Measurements from ENCODE around the gene H3-3A. TPM values are rescaled to one million over a fixed set of nuclear protein-coding genes. Genes with fewer than 3 reads are reported as not detected.
A peak's percentile ranks its signal among the peaks of the same experiment; 100 is the strongest.

The H3-3A gene
- total RNA-seq, 6 donors from 2014 or later, result 148 to 453 (median 419) TPM

GRCh38 chr1:226119169-226119568, 56.7 kb downstream of the H3-3A start:
- no peaks in the 10 kb centered on the region for H3K27me3 ChIP-seq
- 77 to 86% methylated on average over 6 of the region's 6 CpGs for WGBS, 2 donors
- H3K36me3 ChIP-seq, result no peaks in the 10 kb centered on the region
- H3K27ac ChIP-seq, result no peak overlapping the region
- no peak for DNase-seq
- no peaks in the 10 kb centered on the region for H3K9me3 ChIP-seq
- ATAC-seq (ENCODE audit: low FRiP score in 2 of 2), result no peak
- peaks cover 5 to 23% (median 14%) of the 10 kb centered on the region in 4 donors for H3K4me1 ChIP-seq
- TF ChIP-seq EP300 (IDR thresholded peaks at IDR 0.05) (no peak), POLR2A (IDR thresholded peaks at IDR 0.05) (no peak)
- H3K4me3 ChIP-seq, result no peak overlapping the region

GRCh38 chr1:226120398-226120797, 57.9 kb downstream of the H3-3A start:
- Histone ChIP-seq H3K27ac (no peak overlapping the region), H3K27me3 (no peaks in the 10 kb centered on the region), H3K4me1 (peaks cover 5 to 29% (median 14%) of the 10 kb centered on the region in 4 donors), H3K9me3 (no peaks in the 10 kb centered on the region), H3K4me3 (no peak overlapping the region), H3K36me3 (no peaks in the 10 kb centered on the region)
- ATAC-seq (ENCODE audit: low FRiP score in 2 of 2), result no peak
- 83 to 93% methylated on average over 1 to 5 of the region's 5 CpGs for WGBS, 2 donors
- DNase-seq, result no peak
- TF ChIP-seq POLR2A (IDR thresholded peaks at IDR 0.05), result no peak
- no peak for TF ChIP-seq POLR2AphosphoS5 (IDR thresholded peaks at IDR 0.05)
- no peak for TF ChIP-seq EP300 (IDR thresholded peaks at IDR 0.05)
- no peak for TF ChIP-seq CTCF (IDR thresholded peaks at IDR 0.05)

- peak overlapping the region in 3 of 4 donors; percentile 60 to 89 (median 73) for H3K4me3 ChIP-seq
- no peak for DNase-seq
- H3K27ac ChIP-seq, result peak overlapping the region in 3 of 4 donors; percentile 74 to 92 (median 83)
- 18 to 26% methylated on average over 18 to 22 of the region's 37 CpGs for WGBS, 2 donors
- no peak for ATAC-seq (ENCODE audit: low FRiP score in 2 of 2)
- no peaks in the 10 kb centered on the region for H3K9me3 ChIP-seq
- peaks cover 5 to 30% (median 14%) of the 10 kb centered on the region in 4 donors for H3K4me1 ChIP-seq
- no peaks in the 10 kb centered on the region for H3K27me3 ChIP-seq
- no peaks in the 10 kb centered on the region for H3K36me3 ChIP-seq
- TF ChIP-seq EP300 (IDR thresholded peaks at IDR 0.05), result no peak
- TF ChIP-seq POLR2AphosphoS5 (IDR thresholded peaks at IDR 0.05), result no peak
- TF ChIP-seq POLR2A (IDR thresholded peaks at IDR 0.05), result no peak
- TF ChIP-seq CTCF (IDR thresholded peaks at IDR 0.05), result no peak
Measured at GRCh38 chr1:226121049-226121586, 58.6 kb downstream of the H3-3A start.

Other genes starting within 250 kb of the H3-3A start
- gene TMEM63A, start 180.3 kb upstream of the H3-3A start, total RNA-seq, result 100 to 1,000 TPM in 4 of 6 donors, 10 to 100 TPM in 2; 57.9 to 244 (median 105) TPM
- under 1 TPM in 2 of 6 donors, not detected in 4; 0.47 to 0.69 TPM for gene LEFTY1, start 173.6 kb upstream of the H3-3A start, total RNA-seq
- gene PYCR2, start 138.5 kb upstream of the H3-3A start, total RNA-seq, result 100 to 1,000 TPM in 1 of 6 donors, 10 to 100 TPM in 5; 49.4 to 115 (median 69.6) TPM
- 1 to 10 TPM in 1 of 6 donors, under 1 TPM in 3, not detected in 2; 0.44 to 2.9 (median 0.76) TPM for gene LEFTY2, start 121.5 kb upstream of the H3-3A start, total RNA-seq
- 10 to 100 TPM; 12.1 to 27.8 (median 18.3) TPM for gene SDE2, start 63.4 kb upstream of the H3-3A start, total RNA-seq
- gene ACBD3, start 124.0 kb downstream of the H3-3A start, total RNA-seq, result 10 to 100 TPM; 39.8 to 71.4 (median 40.8) TPM
- under 1 TPM in 1 of 6 donors, not detected in 5; 0.20 TPM for gene MIXL1, start 160.9 kb downstream of the H3-3A start, total RNA-seq
- gene LIN9, start 246.4 kb downstream of the H3-3A start, total RNA-seq, result 1 to 10 TPM in 5 of 6 donors, under 1 TPM in 1; 1.00 to 6.2 (median 3.7) TPM

All from upper lobe of left lung (tissue), 6 donors.